ENCODE results near the gene GHRH. TPM values are rescaled to one million over a fixed set of nuclear protein-coding genes. Genes with fewer than 3 reads are reported as not detected.

Gene GHRH
- total and polyA plus RNA-seq, 4 donors, result not detected

DNA sequence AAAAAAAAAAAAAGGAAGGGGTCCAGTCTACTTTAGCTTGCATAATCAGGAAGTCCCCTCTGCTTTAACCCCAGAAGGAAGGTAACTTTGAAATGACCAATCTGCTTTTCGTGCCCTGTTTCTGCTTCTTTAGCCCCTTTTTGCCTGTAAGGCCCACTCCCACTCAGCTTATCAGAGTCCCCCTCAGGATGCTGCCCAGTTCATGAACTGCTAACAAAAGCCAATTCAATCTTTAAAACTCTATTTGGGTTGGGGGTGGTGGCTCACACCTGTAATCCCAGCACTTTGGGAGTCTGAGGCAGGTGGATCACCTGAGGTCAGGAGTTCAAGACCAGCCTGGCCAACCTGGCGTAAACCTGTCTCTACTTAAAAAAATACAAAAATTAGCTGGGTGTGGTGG, 12.3 kb downstream of the GHRH start:
- Histone ChIP-seq H3K9me3 (ENCODE audit: control insufficient read depth in 4 of 4, low read length in 3 of 4) (peaks cover 0 to under 1% (median under 1%) of the 10 kb centered on the region in 4 donors), H3K4me3 (ENCODE audit: low read depth in 1 of 3, low read length in 3 of 3) (no peak overlapping the region), H3K9ac (ENCODE audit: low read depth in 1 of 2, low read length in 2 of 2) (no peak overlapping the region), H3K36me3 (ENCODE audit: control insufficient read depth in 4 of 4, insufficient read depth in 3 of 4, low read depth in 1 of 4, low read length in 3 of 4) (no peaks in the 10 kb centered on the region), H3K4me1 (ENCODE audit: control insufficient read depth in 4 of 4, insufficient read depth in 4 of 4, low read length in 3 of 4) (no peaks in the 10 kb centered on the region), H3K27ac (ENCODE audit: low read depth in 1 of 2, low read length in 2 of 2) (no peak overlapping the region), H3K27me3 (ENCODE audit: control insufficient read depth in 4 of 4, insufficient read depth in 4 of 4, low read length in 3 of 4) (no peaks in the 10 kb centered on the region)
- 90% methylated on average over 2 of the region's 2 CpGs for WGBS
- DNase-seq (ENCODE audit: low spot score), result no peak
- TF ChIP-seq, protein P1, sequence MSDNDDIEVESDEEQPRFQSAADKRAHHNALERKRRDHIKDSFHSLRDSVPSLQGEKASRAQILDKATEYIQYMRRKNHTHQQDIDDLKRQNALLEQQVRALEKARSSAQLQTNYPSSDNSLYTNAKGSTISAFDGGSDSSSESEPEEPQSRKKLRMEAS (IDR thresholded peaks at IDR 0.05), result no peak
- TF ChIP-seq FOXA2 (IDR thresholded peaks at IDR 0.05) (no peak), SP1 (IDR thresholded peaks at IDR 0.05) (no peak), JUND (IDR thresholded peaks at IDR 0.05) (no peak)

DNA sequence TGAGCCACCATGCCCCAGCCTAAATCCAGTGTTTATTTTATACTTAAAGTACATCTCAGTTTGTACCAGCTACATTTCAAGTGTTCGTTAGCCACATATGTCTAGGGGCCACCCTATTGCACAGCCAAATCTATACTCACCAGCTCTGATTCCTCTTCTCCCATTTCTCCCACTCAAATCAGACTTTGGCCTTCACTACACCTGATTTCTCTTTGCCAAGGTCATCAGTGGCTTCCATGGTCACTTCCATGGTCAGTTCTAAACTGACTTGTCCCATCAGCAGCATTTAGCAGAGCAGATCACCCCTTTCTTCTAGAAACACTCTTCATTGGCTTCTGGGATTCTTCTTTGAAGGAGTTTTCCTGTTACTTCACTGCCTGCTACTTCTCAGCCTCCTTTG, 14.1 kb downstream of the GHRH start:
- H3K9ac ChIP-seq (ENCODE audit: low read depth in 1 of 2, low read length in 2 of 2), result no peak overlapping the region
- no peak for DNase-seq (ENCODE audit: low spot score)
- H3K4me3 ChIP-seq (ENCODE audit: low read depth in 1 of 3, low read length in 3 of 3), result no peak overlapping the region
- H3K9me3 ChIP-seq (ENCODE audit: control insufficient read depth in 4 of 4, low read length in 3 of 4), result no peaks in the 10 kb centered on the region
- no peaks in the 10 kb centered on the region for H3K27me3 ChIP-seq (ENCODE audit: control insufficient read depth in 4 of 4, insufficient read depth in 4 of 4, low read length in 3 of 4)
- WGBS, result 94% methylated on average over 1 of the region's 1 CpG
- peaks cover 0 to 1% (median under 1%) of the 10 kb centered on the region in 4 donors for H3K36me3 ChIP-seq (ENCODE audit: control insufficient read depth in 4 of 4, insufficient read depth in 3 of 4, low read depth in 1 of 4, low read length in 3 of 4)
- H3K27ac ChIP-seq (ENCODE audit: low read depth in 1 of 2, low read length in 2 of 2), result no peak overlapping the region
- TF ChIP-seq JUND (IDR thresholded peaks at IDR 0.05), result no peak
- TF ChIP-seq YY1 (IDR thresholded peaks at IDR 0.05), result no peak
- TF ChIP-seq, protein P2, sequence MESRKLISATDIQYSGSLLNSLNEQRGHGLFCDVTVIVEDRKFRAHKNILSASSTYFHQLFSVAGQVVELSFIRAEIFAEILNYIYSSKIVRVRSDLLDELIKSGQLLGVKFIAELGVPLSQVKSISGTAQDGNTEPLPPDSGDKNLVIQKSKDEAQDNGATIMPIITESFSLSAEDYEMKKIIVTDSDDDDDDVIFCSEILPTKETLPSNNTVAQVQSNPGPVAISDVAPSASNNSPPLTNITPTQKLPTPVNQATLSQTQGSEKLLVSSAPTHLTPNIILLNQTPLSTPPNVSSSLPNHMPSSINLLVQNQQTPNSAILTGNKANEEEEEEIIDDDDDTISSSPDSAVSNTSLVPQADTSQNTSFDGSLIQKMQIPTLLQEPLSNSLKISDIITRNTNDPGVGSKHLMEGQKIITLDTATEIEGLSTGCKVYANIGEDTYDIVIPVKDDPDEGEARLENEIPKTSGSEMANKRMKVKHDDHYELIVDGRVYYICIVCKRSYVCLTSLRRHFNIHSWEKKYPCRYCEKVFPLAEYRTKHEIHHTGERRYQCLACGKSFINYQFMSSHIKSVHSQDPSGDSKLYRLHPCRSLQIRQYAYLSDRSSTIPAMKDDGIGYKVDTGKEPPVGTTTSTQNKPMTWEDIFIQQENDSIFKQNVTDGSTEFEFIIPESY (IDR thresholded peaks at IDR 0.05), result no peak
- no peak for TF ChIP-seq FOXA2 (IDR thresholded peaks at IDR 0.05)
- TF ChIP-seq GABPA (IDR thresholded peaks at IDR 0.05 in 1 of 2, conservative IDR thresholded peaks at IDR 0.05 in 1 of 2), result no peak
- TF ChIP-seq FOXA1 (IDR thresholded peaks at IDR 0.05), result no peak
- TF ChIP-seq EGR1 (IDR thresholded peaks at IDR 0.05; ENCODE audit: low read depth in 2 of 2), result no peak
- TF ChIP-seq, protein P1 (IDR thresholded peaks at IDR 0.05), result no peak
- TF ChIP-seq SP1 (IDR thresholded peaks at IDR 0.05), result no peak
- no peak for TF ChIP-seq TAF1 (conservative IDR thresholded peaks at IDR 0.05)
- TF ChIP-seq NR2F2 (IDR thresholded peaks at IDR 0.05), result no peak
- TF ChIP-seq, protein P3, sequence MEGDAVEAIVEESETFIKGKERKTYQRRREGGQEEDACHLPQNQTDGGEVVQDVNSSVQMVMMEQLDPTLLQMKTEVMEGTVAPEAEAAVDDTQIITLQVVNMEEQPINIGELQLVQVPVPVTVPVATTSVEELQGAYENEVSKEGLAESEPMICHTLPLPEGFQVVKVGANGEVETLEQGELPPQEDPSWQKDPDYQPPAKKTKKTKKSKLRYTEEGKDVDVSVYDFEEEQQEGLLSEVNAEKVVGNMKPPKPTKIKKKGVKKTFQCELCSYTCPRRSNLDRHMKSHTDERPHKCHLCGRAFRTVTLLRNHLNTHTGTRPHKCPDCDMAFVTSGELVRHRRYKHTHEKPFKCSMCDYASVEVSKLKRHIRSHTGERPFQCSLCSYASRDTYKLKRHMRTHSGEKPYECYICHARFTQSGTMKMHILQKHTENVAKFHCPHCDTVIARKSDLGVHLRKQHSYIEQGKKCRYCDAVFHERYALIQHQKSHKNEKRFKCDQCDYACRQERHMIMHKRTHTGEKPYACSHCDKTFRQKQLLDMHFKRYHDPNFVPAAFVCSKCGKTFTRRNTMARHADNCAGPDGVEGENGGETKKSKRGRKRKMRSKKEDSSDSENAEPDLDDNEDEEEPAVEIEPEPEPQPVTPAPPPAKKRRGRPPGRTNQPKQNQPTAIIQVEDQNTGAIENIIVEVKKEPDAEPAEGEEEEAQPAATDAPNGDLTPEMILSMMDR (IDR thresholded peaks at IDR 0.05; ENCODE audit: low read depth, low read length, missing input control), result no peak
- TF ChIP-seq, protein P4, sequence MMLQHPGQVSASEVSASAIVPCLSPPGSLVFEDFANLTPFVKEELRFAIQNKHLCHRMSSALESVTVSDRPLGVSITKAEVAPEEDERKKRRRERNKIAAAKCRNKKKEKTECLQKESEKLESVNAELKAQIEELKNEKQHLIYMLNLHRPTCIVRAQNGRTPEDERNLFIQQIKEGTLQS (IDR thresholded peaks at IDR 0.05), result no peak
- TF ChIP-seq, protein P5, sequence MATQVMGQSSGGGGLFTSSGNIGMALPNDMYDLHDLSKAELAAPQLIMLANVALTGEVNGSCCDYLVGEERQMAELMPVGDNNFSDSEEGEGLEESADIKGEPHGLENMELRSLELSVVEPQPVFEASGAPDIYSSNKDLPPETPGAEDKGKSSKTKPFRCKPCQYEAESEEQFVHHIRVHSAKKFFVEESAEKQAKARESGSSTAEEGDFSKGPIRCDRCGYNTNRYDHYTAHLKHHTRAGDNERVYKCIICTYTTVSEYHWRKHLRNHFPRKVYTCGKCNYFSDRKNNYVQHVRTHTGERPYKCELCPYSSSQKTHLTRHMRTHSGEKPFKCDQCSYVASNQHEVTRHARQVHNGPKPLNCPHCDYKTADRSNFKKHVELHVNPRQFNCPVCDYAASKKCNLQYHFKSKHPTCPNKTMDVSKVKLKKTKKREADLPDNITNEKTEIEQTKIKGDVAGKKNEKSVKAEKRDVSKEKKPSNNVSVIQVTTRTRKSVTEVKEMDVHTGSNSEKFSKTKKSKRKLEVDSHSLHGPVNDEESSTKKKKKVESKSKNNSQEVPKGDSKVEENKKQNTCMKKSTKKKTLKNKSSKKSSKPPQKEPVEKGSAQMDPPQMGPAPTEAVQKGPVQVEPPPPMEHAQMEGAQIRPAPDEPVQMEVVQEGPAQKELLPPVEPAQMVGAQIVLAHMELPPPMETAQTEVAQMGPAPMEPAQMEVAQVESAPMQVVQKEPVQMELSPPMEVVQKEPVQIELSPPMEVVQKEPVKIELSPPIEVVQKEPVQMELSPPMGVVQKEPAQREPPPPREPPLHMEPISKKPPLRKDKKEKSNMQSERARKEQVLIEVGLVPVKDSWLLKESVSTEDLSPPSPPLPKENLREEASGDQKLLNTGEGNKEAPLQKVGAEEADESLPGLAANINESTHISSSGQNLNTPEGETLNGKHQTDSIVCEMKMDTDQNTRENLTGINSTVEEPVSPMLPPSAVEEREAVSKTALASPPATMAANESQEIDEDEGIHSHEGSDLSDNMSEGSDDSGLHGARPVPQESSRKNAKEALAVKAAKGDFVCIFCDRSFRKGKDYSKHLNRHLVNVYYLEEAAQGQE (IDR thresholded peaks at IDR 0.05), result no peak
- TF ChIP-seq HNF4G (IDR thresholded peaks at IDR 0.05), result no peak
- no peak for TF ChIP-seq HNF4A (conservative IDR thresholded peaks at IDR 0.05)
- no peak for TF ChIP-seq RAD21 (IDR thresholded peaks at IDR 0.05)
- H3K4me1 ChIP-seq (ENCODE audit: control insufficient read depth in 4 of 4, insufficient read depth in 4 of 4, low read length in 3 of 4), result peaks cover 0 to 11% (median 7%) of the 10 kb centered on the region in 4 donors

All from liver (tissue), 9 donors.